HG02884 (cell line): ENCODE data around the gene CXCL16.
"Not testable (repeated sequence)": the region's sequence is repeated elsewhere in the genome, so short reads cannot be mapped to it uniquely, and the experiment has no call there.

ENCODE experiments used
- ATAC-seq: cut with Tn5 transposase; IDR thresholded peaks from one replicate; pipeline ENCODE4 v1.9.1; 2021; ENCODE audit warnings: mild to moderate bottlenecking, moderate library complexity; ENCODE audit not compliant: unreplicated experiment

The CXCL16 gene

GRCh38 chr17:4701116-4701515 is 38.6 kb downstream of the CXCL16 start:
- no peak for ATAC-seq

DNA sequence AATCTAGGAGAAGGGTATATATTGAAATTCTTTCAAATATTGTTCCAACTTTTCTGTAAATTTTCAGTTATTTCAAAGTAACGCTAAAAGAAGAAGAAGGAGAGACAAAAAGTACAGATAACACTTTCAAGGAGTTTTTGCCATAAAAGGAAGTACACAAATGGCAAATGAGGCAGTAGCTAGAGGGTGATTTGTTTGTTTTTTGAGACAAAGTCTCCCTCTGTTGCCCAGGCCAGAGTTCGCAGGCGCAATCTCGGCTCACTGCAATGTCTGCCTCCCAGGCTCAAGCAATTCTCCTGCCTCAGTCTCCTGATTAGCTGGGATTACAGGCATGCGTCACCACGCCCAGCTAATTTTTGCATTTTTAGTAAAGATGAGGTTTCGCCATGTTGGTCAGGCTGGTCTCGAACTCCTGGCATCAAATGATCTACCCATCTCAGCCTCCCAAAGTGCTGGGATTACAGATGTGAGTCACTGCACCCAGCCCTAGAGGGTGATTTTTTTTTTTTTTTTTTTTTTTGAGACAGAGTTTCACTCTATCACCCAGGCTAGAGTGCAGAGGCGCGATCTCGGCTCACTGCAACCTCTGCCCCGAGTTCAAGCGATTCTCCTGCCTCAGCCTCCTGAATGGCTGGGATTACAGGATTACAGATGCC is 40.2 kb downstream of the CXCL16 start:
- not testable (repeated sequence) for ATAC-seq

GRCh38 chr17:4696437-4696805 is 43.3 kb downstream of the CXCL16 start:
- no peak for ATAC-seq

- ATAC-seq: no peak
These were observed 46.3 kb downstream of the CXCL16 start for GRCh38 chr17:4693416-4693815.

DNA sequence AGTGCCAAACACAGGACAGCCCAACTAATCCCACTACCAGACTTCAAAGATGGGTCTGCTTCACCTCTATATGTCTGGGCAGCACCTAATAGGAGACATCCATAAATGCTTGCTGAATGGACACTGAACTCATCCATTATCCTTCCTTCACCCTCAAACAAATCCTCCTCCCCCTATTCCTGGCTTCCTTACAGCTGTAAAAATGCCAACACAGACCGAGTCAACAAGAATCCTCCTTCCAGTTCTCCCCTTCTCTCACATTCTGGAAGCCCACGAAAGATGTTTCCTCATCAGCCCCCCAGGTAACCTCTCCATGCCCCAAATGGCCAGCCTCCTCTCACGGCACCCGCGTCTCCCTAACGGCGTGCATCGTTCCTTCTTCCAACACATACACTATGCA is 48.0 kb downstream of the CXCL16 start:
- no peak for ATAC-seq

DNA sequence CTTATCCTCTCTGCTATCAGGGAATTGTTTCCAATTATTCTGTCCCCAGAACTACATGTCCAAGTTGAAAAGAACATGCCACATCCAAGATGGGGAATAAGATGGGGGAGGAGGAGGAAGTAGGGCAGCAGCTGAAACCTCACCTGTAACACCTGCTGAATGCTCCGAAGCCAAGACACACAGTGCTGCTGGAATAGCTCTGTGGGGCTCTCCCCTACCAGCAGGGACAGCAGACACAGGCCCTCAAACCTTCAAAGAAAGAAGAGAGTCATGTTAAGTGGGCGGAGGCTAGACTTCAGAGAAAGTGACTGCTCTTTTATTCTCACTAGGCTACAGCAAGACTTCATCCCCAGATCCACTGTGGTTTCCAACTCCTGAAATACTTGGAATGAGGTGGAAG is 49.0 kb downstream of the CXCL16 start:
- ATAC-seq: no peak

DNA sequence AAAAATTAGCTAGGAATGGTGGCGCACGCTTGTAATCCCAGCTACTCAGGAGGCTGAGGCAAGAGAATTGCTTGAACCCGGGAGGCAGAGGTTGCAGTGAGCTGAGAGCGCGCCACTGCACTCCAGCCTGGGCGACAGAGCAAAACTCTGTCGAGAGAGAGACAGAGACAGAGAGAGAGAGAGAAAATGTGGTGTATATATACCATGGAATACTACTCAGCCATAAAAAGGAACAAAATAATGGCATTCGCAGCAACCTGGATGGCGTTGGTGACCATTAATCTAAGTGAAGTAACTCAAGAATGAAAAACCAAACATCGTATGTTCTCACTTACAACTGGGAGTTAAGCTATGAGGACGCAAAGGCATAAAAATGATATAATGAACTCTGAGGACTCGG is 49.9 kb downstream of the CXCL16 start:
- ATAC-seq: not testable (repeated sequence)

DNA sequence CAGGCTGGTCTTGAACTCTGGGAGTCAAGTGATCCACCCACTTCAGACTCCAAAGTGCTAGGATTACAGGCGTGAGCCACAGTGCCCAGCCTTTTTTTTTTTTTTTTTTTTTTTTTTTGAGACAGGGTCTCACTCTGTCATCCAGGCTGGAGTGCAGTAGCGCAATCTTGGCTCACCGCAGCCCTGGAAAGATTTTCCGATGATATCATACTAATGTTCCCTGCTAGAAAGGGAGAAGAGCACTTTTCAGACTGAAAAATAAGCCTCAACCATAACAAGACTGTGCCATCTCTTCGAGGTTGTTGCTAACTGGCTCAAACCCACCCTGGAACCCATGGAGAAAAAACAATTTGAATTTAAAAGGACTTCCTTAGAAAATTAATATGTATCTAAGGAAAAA is 56.0 kb downstream of the CXCL16 start:
- not testable (repeated sequence) for ATAC-seq
